Medulla oblongata (tissue), 1 donor: ENCODE results near the gene PADI6.
"Not testable (repeated sequence)": the region's sequence is repeated elsewhere in the genome, so short reads cannot be mapped to it uniquely, and the experiment has no call there.

Experiments
- DNase-seq: peaks from one replicate; pipeline ENCODE4 v3.0.0-alpha.2; 2015; ENCODE audit errors: extremely low spot score

The PADI6 gene

DNA sequence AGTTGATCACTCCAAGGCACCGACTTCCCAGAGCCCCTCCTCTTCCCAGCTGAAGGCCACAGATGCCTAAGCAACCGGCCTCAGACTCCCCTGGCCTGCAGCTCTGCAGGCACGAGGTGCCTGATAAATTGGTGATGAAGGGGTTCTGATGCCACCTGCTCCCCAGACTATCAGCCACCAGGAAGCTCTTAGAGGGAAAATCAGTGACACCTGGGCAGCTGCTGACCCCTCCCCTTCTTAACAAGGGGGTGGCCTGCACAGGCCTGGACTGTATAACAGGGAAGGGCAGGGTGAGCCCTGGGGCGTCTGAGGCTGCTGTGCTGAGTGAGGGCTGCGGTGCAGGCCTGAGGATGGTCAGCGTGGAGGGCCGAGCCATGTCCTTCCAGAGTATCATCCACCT is at the start of gene PADI6:
Gene PADI6, plus strand, starts transcription at position 301 of the 400 bp plus-strand sequence. Its CDS starts 50 bp downstream, at position 351.
- no peak for DNase-seq

DNA sequence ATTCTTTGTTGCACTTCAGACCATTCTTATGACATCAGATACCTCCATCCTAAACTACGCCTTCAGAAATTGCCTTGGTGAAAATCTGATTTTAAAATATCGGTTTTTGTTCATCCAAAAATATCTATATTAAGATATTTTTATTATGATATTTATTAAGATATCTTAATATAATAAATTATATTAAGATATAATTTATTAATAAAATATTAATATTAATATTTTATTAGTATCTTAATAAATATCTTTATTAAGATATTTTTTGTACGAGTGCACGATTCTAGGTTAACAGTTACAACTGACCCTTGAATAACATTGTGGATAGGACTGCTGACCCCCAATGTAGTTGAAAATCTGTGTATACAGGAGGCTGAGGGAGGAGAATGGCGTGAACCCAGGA is 43.1 kb upstream of the PADI6 start:
- DNase-seq = no peak

DNA sequence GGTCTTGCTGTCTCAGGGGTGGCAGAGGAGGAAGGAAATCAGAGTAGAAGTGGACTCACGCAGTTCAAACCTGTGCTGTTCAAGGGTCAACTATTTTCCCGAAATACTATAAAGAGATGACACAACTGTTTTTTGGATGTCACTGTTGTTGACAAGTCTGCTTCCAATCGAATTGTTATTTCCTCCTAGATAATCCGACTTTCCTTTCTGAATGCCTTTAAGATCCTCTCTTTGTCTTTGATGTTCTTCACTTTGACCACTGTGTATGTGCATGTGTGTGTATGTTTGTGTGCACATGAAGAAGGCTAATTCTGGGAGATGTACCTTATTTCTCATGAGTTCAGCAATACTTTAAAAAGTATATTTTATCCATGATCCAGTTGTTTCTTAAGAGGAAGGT is 42.4 kb upstream of the PADI6 start:
- no peak for DNase-seq

DNA sequence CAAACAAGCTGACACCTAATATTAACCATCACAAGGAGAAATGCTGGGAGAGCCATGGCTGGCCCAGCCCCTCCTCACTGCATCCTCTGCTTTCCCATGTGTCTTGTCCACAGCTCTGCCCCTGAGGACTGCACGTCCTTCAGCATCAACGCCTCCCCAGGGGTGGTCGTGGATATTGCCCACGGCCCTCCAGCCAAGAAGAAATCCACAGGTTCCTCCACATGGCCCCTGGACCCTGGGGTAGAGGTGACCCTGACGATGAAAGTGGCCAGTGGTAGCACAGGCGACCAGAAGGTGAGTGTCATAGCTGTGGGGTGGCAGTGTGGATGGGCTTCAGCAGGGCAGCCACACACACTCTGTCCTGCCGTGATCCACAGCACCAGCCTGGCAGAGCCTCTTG is 41.1 kb upstream of the PADI6 start:
- DNase-seq = no peak

DNA sequence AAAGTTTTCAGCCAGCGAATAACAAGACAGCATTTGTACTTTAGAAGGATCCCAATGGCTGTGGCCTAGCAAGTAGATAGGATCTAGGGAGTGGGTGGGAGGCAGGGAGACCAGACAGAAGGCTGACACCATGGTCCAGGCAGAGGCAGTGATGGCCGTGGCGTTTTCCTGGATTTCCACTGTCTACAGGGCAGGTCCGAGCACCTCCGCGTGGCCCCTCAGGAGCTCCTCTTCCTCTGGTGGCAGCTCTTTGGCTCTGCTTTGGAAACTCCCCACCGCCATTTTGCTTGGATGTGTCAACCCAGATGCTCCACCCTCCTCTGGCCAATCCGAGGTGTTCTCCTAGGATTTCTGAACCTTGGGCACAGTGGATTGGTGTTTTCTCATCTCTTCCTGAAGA is 38.9 kb upstream of the PADI6 start:
- DNase-seq = no peak

DNA sequence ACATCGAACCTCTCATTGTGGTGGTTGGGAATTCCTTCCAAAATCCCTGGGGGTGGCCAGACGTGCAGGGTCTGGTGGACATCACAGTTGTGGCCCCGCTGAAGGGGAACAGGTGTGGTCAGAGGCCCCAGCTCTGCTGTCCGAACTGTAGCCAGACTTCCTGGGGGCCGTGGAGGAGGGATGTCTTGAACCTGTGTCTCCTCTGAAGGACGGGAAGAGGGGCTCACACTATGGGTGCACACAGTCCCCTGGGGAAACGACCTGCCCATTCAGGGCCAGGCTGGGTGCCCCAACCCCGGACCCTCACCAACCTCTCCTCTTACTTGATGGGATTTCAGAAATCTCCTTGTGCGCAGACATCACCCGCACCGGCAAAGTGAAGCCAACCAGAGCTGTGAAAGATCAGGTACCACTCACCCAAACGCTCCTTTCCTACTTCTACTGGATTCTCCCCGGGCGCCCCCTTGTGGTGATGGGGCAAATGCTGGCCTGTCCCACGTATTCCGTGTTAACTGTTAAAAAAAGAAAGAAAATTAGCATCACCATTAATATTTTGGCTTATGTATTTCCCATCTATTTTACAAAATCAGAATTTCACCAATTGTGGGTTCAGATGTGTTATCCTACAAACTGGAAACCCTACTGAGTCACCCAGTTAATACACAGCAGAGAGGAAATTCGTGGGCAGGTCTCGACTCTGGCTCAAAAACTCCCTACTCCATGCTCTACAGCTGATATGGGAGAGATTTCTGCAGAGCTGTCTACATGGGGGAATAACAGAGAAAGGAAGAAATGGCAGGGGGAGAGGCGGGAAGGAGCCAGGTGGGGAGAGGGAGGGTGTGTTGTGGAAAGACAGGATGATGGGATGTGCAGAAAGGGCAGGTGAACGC is 35.9 kb upstream of the PADI6 start:
- DNase-seq = peak; percentile 50

DNA sequence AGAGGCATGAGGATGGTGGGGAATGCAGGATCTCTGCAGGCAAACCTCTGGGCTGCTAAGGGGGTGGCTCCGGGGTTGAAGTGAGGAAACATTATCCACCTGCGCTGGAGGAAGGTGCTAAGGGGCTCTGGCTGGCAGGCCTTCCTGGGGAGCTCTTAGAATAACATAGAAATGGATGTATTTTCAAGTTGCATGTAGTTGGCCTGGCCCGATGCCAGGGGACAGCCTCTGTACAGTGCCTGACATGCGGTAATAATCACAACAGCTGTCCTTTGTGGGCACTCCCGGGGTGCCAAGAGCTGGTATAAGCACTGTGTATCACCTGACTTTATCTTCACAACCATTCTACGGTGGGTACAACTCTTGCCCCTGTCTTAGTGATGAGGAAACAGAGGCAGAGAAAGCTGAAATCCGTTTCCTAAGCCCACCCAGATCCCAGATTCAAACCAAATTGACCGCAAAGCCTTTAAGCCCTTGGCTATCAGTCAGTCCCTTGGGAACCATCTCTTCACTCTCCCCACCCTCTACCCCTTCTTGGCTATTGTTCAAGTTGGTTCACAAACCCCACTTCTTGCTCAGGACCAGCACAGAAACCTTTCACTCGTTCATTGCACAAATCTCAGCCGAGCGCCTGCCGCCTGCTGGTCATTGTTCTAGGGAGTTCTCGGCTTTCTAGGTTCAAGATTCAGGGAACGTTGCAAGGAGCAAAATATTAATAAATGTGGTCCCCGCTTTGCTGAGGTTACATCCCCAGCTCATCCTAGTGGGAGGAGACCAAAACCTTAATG is 33.1 kb upstream of the PADI6 start:
- no peak for DNase-seq

DNA sequence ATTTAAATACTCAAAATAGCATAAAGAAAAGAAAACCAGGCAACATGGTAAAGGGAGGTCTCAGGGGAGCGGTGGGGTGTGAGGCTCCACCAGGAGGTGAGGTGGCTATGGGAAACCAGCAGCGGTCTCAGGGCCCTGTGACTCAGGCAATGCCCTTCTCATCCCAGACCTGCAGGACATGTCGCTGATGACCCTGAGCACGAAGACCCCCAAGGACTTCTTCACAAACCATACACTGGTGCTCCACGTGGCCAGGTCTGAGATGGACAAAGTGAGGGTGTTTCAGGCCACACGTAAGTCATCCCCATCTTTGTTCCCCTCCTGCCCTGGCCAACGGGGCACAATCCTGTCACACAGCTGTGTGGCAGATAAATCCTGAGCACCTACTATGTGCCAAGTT is 32.5 kb upstream of the PADI6 start:
- DNase-seq = no peak

DNA sequence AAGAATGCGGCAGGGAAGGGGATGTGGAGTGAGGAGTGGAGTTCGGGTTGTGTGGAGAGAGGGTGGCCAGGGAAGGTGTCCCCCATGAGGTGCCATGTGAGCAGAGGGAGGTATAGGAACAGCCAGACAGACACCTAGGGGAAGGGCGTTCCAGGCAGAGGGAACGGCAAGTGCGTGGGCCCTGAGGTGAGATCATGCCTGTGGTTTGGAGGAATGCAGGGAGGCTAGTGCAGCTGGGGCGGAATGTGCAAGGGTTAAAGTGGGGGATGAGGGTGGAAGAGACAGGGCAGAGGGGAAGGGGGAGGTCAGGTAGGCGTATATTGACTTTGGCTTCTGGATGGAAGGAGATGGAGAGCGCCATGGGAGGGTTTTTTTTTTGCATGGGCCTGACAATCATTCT is 31.6 kb upstream of the PADI6 start:
- no peak for DNase-seq

DNA sequence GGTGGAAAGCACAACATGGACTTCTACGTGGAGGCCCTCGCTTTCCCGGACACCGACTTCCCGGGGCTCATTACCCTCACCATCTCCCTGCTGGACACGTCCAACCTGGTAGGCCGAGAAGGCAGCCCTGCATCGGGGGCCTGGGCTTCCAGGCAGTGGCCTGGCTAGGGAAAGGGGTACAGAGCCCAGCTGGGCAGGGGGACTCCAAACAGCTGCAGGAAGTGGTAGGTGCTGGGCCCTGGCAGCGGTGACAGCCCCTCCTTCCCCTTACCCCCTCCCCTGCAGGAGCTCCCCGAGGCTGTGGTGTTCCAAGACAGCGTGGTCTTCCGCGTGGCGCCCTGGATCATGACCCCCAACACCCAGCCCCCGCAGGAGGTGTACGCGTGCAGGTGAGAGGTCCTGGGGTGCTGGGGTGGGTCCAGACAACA is 30.0 kb upstream of the PADI6 start:
- DNase-seq = no peak

DNA sequence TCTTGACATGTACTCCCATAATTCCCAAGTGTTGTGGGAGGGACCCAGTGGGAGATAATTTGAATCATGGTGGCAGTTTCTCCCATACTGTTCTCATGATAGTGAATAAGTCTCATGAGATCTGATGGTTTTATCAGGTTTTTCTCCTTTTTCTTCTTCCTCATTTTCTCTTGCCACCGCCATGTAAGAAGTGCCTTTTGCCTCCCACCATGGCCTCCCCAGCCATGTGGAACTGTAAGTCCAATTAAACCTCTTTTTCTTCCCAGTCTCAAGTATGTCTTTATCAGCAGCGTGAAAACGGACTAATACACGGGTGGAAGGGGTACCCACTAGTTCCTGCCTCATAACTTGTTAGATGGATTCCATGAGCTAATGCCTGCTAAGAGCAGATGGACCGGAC is 26.5 kb upstream of the PADI6 start:
- DNase-seq = not testable (repeated sequence)

DNA sequence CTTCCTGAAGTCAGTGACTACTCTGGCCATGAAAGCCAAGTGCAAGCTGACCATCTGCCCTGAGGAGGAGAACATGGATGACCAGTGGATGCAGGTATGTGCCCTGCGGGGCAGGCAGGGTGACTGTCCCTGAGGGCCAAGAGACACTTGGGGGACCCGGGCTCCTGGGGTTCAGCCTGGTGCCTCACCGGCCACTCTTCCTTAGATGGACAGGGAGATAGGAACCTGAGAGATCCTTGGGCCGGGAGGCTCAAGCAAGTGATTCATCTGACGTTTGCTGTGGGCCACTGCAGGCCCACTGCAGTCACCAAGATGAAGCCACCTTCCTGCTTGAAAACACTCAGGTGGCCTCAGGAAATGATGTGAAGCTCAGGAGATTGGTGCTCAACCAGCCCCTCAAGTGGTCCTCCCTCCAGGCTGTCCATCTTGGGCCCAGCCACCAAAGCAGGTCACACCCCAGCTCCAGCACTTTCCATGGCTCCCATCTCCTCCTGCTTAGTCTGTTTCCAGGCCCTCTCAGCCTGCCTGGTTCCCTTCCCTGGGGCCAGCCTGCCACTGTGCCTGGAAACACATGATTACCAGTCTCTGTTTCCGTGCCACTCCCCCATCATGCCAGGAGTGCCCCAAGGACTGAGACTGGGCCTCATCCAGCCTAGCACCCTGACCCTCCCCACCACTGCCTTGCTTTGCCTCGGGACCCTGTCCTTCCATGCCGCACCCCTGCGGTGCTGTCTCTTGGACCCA is 25.8 kb upstream of the PADI6 start:
- DNase-seq = no peak

DNA sequence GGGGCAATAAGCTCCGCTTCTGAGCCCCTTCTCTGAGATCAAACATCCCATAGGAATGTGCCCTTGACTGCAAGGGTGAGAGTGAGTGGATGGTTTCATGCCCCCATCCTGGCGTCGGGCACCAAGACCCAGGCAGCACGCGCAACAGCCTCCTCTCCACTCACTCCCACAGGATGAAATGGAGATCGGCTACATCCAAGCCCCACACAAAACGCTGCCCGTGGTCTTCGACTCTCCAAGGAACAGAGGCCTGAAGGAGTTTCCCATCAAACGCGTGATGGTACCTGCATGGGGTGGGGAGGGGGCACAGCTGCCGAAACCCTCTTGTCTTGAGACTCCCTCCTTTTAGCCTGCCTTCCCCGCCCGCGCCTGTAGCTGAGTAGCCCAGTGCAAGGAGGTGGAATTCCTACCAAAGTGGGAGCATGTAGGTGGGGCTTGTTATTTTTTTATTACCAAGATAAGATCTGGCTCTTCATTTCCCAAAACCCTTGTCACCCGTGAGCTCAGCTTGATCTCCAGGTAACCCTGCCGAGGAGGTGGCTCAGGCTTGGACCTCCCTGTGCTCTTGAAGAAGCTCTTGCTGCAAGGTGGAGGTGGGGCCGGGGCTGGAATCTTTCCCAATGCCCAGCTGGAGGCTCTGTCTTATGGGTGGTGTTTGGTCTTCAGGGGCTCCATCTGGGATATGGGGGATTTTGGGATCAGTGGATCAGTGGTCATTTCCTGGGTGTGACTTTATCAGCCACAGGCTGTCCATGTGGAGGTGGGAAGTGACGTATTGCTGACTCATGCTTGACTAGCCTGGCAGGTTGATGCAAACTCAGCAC is 24.0 kb upstream of the PADI6 start:
- DNase-seq = no peak

DNA sequence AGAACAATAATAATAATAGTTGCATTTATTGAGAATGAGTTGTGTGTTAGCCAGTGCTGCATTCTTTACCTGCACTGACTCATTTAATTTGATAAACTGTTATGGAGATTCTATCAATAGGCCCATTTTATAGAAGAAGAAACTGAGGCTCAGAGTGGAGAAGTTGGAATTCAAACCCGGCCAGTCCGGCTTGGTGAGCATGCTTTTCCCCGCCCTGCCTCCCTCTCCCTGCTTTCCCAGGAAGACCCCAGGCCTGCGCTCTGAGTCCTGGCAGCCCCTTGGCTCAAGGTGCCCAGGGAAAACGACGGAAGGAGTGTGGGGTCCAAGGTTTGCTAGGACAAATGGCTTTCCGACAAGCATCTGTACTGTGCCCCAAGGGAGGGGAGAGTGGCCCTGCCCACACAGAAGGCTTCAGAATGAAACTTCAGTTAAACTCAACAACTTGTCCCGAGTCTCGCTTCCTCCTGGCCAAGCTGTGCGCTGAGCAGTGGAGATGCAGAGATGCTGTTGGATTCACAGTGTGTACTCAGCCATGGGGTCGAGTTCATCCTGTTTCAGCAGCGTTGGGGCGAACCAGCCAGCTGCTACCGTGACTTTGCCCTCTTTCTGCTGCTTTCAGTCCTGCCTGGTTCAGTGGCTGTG is 23.3 kb upstream of the PADI6 start:
- DNase-seq = no peak

DNA sequence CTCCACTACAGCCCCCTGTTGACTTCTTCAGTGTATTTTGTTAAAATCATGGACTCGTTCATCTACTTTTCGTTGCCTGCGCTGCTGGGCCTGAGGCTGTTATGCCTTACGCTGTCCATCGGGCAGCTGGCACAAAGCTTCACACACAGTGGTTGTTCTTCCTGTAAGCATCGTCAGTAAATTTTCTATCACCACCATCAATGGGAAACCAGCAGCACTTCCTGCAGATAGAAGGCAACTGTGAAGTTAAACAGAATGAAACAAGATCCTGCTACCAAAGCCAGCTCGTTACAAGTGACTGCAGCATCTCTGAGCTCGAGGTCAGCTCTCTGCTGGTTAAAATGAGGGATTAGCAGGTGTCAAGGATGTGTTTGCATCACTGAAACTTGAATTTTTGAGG is 21.9 kb upstream of the PADI6 start:
- no peak for DNase-seq

DNA sequence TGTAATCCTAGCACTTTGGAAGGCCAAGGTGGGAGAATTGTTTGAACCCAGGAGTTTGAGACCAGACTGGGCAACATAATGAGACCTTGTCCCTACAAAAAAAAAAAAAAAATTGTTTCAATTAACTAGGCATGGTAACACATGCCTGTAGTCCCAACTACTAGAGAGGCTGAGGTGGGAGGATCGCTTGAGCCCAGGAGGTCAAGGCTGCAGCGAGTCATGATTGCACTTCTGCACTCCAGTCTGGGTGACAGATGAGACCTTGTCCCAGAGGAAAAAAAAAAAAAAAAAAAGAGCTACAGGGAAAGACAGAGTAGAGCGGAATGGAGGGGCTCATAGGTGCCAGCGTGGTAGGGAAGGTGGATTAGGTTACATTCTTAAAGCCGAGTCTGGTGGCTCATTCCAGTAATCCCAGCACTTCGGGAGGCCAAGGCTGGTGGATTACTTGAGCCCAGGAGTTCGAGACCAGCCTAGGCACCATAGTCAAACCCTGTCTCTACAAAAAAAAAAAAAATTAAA is 21.0 kb upstream of the PADI6 start:
- no peak for DNase-seq

DNA sequence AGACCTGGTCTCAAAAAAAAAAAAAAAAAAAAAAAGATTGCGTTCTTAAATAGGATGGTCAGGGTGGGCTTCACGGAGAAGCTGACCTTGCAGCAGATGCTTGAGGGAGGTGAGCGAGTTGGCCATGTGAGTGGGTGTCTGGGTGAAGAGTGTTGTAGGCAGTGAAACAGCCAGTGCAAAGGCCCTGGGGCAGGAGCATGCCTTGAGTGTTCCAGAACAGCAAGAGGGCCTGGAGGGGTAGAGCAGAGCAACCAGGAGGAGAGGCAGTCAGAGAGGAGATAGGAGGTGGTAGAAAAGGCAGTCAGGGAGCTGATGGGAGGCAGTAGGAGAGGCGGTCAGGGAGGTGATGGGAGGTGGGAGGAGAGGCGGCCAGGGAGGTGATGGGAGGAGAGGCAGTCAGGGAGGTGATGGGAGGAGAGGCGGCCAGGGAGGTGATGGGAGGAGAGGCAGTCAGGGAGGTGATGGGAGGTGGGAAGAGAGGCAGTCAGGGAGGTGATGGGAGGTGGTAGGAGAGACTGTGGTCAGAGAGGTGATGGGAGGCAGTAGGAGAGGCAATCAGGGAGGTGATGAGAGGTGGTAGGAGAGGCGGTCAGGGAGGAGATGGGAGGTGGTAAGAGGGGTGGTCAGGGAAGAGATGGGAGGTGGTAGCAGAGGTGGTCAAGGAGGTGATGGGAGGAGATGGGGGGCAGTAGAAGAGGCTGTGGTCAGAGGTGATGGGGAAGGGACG is 20.2 kb upstream of the PADI6 start:
- no peak for DNase-seq

DNA sequence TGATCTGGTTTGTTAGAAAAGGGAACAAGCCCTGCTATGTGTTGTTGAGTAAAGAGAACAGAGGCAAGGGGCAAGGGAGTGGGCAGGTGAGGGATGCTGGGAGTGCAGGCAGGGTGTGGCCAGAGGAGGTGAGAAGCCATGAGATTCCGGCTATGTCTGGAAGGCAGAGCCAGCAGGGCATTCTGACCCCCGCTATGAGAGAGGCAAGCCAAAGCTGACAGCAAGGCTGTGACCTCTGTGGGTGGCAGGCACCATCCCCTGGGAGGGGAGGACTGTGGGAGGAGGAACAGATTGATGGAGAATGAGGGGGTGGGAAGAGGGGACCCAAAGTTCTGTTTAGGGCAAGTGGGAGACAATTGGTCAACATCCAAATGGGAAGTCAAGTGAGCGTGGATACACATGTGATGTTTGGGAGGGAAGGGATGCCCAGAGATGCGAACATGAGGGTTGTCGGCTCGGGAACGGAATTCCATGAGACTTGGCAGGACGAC is 19.5 kb upstream of the PADI6 start:
- DNase-seq = no peak

DNA sequence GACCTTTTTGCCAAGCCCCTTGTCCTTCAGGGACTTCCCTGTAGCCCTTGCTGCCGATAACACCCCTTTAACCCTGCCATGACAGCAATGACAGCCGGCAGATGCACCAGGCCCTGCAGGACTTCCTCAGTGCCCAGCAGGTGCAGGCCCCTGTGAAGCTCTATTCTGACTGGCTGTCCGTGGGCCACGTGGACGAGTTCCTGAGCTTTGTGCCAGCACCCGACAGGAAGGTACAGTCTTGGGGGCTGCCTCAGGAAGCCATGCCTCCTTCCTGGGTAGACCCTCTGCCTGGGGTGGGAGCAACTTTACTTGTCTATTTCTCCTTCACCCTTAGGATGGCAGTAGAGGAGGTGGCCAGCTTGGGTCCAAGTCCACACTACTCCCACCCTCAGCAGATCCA is 16.1 kb upstream of the PADI6 start:
- no peak for DNase-seq
